HCT116 (cell line): ENCODE results near the gene WWOX. TPM values are rescaled to one million over a fixed set of nuclear protein-coding genes. Genes with fewer than 3 reads are reported as not detected.

Experiments
- ATAC-seq: fragments of 200-7000 bp; cut with Tn5 transposase; 2 replicates; pipeline ENCODE4 v1.9.1; 2020; ENCODE audit warnings: mild to moderate bottlenecking, moderate library complexity
- BruUV-seq: library from RNA; stranded (reverse); fragments of 400-500 nt; replicated peaks from 2 replicates; lab custom pipeline; 2021; lab: Mats Ljungman, UMichigan
- CTCF ChIA-PET: fragments of 300-600 bp; sonication (Branson Sonifier 250); formaldehyde crosslinking; loops from one replicate; lab custom pipeline; 2021; ENCODE audit warnings: antibody characterized with exemption; lab: Charles Lee
- POLR2A ChIA-PET: fragments of 300-600, 350-600 bp; sonication (Branson Sonifier 250); formaldehyde crosslinking; loops from one replicate; lab custom pipeline; 2021; ENCODE audit warnings: antibody characterized with exemption; lab: Charles Lee
- RAD21 ChIA-PET, 2 experiments: fragments of 300-600 bp; sonication (Branson Sonifier 250); formaldehyde crosslinking; loops; one replicate each; lab custom pipeline; 2023; ENCODE audit warnings: low total read pairs in 2 of 2; ENCODE audit not compliant: uncharacterized antibody in 2 of 2, unreplicated experiment in 2 of 2, low non-redundant PET in 1 of 2; lab: Charles Lee
- DNase-seq: peaks from one replicate; pipeline ENCODE4 v3.0.0-alpha.2; 2010; ENCODE audit warnings: low read depth, low spot score
- H2AFZ ChIP-seq: fragments of 200-600 bp; shearing (Covaris generic), sonication (generic); 2 replicates; pipeline ENCODE4 v1.6.1; 2017; ENCODE audit warnings: low read depth, mixed run types, mixed read lengths, antibody characterized with exemption, low read length; ENCODE audit not compliant: poor library complexity, severe bottlenecking
- H3K27ac ChIP-seq: 2 replicates; pipeline ENCODE4 v1.5.1; 2012; ENCODE audit warnings: low read depth, low read length
- H3K27me3 ChIP-seq: fragments of 200-600 bp; sonication (generic); 2 replicates; pipeline ENCODE4 v1.6.1; 2016; ENCODE audit warnings: mixed run types, low read length, mixed read lengths; ENCODE audit not compliant: insufficient read depth
- H3K36me3 ChIP-seq, 2 experiments: fragments of 200-500 bp in 1 of 2; fragments of 200-600 bp in 1 of 2; sonication (Bioruptor generic) in 1 of 2; sonication (generic) in 1 of 2; 2 replicates each; pipeline versions ENCODE4 v1.5.1 to v1.6.1; 2014 to 2016; ENCODE audit warnings: low read length in 2 of 2, inconsistent platforms in 1 of 2, mixed read lengths in 1 of 2, mixed run types in 1 of 2; ENCODE audit not compliant: insufficient read depth in 2 of 2, control insufficient read depth in 1 of 2
- H3K4me1 ChIP-seq, 2 experiments: fragments of 200-600 bp in 1 of 2; sonication (generic) in 1 of 2; 2 replicates each; pipeline versions ENCODE4 v1.5.1 to v1.6.1; 2012 to 2017; ENCODE audit warnings: low read length in 2 of 2, inconsistent platforms in 1 of 2, mild to moderate bottlenecking in 1 of 2, mixed read lengths in 1 of 2, mixed run types in 1 of 2, moderate library complexity in 1 of 2; ENCODE audit not compliant: insufficient read depth in 2 of 2, control insufficient read depth in 1 of 2
- H3K4me2 ChIP-seq: fragments of 200-600 bp; sonication (generic); 2 replicates; pipeline ENCODE4 v1.6.1; 2017; ENCODE audit warnings: mixed run types, low read length, mixed read lengths
- H3K4me3 ChIP-seq, 2 experiments: fragments of 200-600 bp in 1 of 2; sonication (generic) in 1 of 2; replicated peaks in 1 of 2; 2 replicates each; pipeline ENCODE4 v1.5.1; 2011 to 2016; ENCODE audit warnings: low read length in 2 of 2, control low read depth in 1 of 2, low read depth in 1 of 2, mild to moderate bottlenecking in 1 of 2, mixed read lengths in 1 of 2, mixed run types in 1 of 2
- H3K79me2 ChIP-seq: fragments of 200-600 bp; sonication (generic); 2 replicates; pipeline ENCODE4 v1.6.1; 2017; ENCODE audit warnings: mild to moderate bottlenecking, mixed run types, low read length, moderate library complexity, mixed read lengths; ENCODE audit not compliant: insufficient read depth
- H3K9ac ChIP-seq: fragments of 200-600 bp; sonication (generic); 2 replicates; pipeline ENCODE4 v1.6.1; 2016; ENCODE audit warnings: low read length, mixed read lengths
- H3K9me2 ChIP-seq: fragments of 200-600 bp; sonication (generic), shearing (Covaris generic); 2 replicates; pipeline ENCODE4 v1.6.1; 2017; ENCODE audit warnings: mixed run types, mild to moderate bottlenecking, moderate library complexity; ENCODE audit not compliant: insufficient read depth
- H3K9me3 ChIP-seq, 2 experiments: fragments of 200-500 bp in 1 of 2; fragments of 200-600 bp in 1 of 2; sonication (Bioruptor generic) in 1 of 2; sonication (generic) in 1 of 2; 2 replicates each; pipeline ENCODE4 v1.6.1; 2014 to 2017; ENCODE audit warnings: low read length in 2 of 2, mixed read lengths in 2 of 2, inconsistent platforms in 1 of 2, low read depth in 1 of 2, mild to moderate bottlenecking in 1 of 2, mixed run types in 1 of 2, moderate library complexity in 1 of 2; ENCODE audit not compliant: control insufficient read depth in 1 of 2, insufficient read depth in 1 of 2
- H4K20me1 ChIP-seq: fragments of 200-600 bp; sonication (generic), shearing (Covaris generic); 2 replicates; pipeline ENCODE4 v1.6.1; 2017; ENCODE audit warnings: mixed run types, mild to moderate bottlenecking, moderate library complexity; ENCODE audit not compliant: insufficient read depth
- CBX3 ChIP-seq: IDR thresholded peaks from 2 replicates; pipeline ENCODE4 v1.6.1; 2012; ENCODE audit warnings: low read depth
- EGR1 ChIP-seq: IDR thresholded peaks from 2 replicates; pipeline ENCODE4 v1.6.1; 2012; ENCODE audit warnings: low read depth
- ELF1 ChIP-seq: IDR thresholded peaks from 2 replicates; pipeline ENCODE4 v1.6.1; 2012; ENCODE audit warnings: low read depth, borderline replicate concordance
- EZH2 ChIP-seq: fragments of 200-600 bp; sonication (generic); IDR thresholded peaks from 2 replicates; pipeline ENCODE4 v1.6.1; 2017; ENCODE audit warnings: antibody characterized with exemption, mixed run types
- EZH2phosphoT487 ChIP-seq: fragments of 200-600 bp; IDR thresholded peaks from 2 replicates; pipeline ENCODE4 v1.6.1; 2018; ENCODE audit warnings: antibody characterized with exemption, borderline replicate concordance
- JUND ChIP-seq: IDR thresholded peaks from 2 replicates; pipeline ENCODE4 v1.6.1; 2012
- RAD21 ChIP-seq: IDR thresholded peaks from 2 replicates; pipeline ENCODE4 v1.6.1; 2012; ENCODE audit warnings: low read depth, mild to moderate bottlenecking
- ZFX ChIP-seq: fragments of 450-650 bp; IDR thresholded peaks from 2 replicates; pipeline ENCODE4 v1.6.1; 2017
- intact Hi-C: fragments of 100-400 bp; cut with micrococcal nuclease; formaldehyde crosslinking; loops from 2 replicates; pipeline ENCODE4 v1.10.0; 2022
- total RNA-seq: library from RNA; stranded (reverse); gene quantifications from one replicate; pipeline ENCODE4 v1.2.1, GENCODE V29; 2021; ENCODE audit not compliant: unreplicated experiment
- TF ChIP-seq, protein P1 (sequence below), 3 experiments: fragments of 200-600 bp in 1 of 3; sonication (generic) in 1 of 3; IDR thresholded peaks in 2 of 3; conservative IDR thresholded peaks in 1 of 3; 2 replicates each; pipeline ENCODE4 v1.5.1; 2012 to 2017; ENCODE audit warnings: low read depth in 2 of 3, low read length in 2 of 3, antibody characterized with exemption in 1 of 3, borderline replicate concordance in 1 of 3, control low read depth in 1 of 3, mild to moderate bottlenecking in 1 of 3, mixed read lengths in 1 of 3, mixed run types in 1 of 3, moderate library complexity in 1 of 3; ENCODE audit not compliant: insufficient read depth in 1 of 3
- TF ChIP-seq, protein P2 (sequence below): IDR thresholded peaks from 2 replicates; pipeline ENCODE4 v1.6.1; 2012

Gene WWOX
- total RNA-seq, 1 experiment from 2014 or later = 13.7 TPM

DNA sequence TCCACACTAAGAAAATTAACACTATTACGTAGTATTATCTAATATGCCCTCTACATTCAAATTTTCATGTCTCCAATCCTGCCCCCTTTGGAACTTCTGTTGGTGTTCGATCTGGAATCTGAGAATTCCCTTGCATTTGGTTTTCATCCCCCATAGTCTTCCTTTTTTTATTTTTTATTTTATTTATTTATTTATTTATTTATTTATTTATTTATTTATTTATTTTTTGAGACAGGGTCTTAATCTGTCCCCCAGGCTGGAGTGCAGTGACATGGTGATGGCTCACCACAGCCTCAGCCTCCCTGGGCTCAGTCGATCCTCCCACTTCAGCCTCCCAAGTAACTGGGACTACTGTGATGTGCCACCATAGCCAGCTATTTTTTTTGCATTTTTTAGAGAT lies 911.8 kb downstream of the WWOX start:
- ChIA-PET RAD21 (no interaction called here), CTCF (no interaction called here), POLR2A (no interaction called here)
- no peak overlapping the region for H3K27ac ChIP-seq
- no peak overlapping the region for H3K4me2 ChIP-seq
- no peaks in the 10 kb centered on the region for H3K36me3 ChIP-seq
- H3K27me3 ChIP-seq = no peaks in the 10 kb centered on the region
- no peaks in the 10 kb centered on the region for H3K79me2 ChIP-seq
- DNase-seq = no peak
- H3K9me2 ChIP-seq = no peaks in the 10 kb centered on the region
- H4K20me1 ChIP-seq = no peaks in the 10 kb centered on the region
- no peaks in the 10 kb centered on the region for H3K4me1 ChIP-seq
- no peak overlapping the region for H3K9ac ChIP-seq
- no peak overlapping the region for H2AFZ ChIP-seq
- TF ChIP-seq EGR1 = no peak
- TF ChIP-seq, protein P1, sequence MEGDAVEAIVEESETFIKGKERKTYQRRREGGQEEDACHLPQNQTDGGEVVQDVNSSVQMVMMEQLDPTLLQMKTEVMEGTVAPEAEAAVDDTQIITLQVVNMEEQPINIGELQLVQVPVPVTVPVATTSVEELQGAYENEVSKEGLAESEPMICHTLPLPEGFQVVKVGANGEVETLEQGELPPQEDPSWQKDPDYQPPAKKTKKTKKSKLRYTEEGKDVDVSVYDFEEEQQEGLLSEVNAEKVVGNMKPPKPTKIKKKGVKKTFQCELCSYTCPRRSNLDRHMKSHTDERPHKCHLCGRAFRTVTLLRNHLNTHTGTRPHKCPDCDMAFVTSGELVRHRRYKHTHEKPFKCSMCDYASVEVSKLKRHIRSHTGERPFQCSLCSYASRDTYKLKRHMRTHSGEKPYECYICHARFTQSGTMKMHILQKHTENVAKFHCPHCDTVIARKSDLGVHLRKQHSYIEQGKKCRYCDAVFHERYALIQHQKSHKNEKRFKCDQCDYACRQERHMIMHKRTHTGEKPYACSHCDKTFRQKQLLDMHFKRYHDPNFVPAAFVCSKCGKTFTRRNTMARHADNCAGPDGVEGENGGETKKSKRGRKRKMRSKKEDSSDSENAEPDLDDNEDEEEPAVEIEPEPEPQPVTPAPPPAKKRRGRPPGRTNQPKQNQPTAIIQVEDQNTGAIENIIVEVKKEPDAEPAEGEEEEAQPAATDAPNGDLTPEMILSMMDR (IDR thresholded peaks at IDR 0.05 in 2 of 3, conservative IDR thresholded peaks at IDR 0.05 in 1 of 3; ENCODE audit: borderline replicate concordance in 1 of 3, insufficient read depth in 1 of 3, low read depth in 2 of 3, low read length in 2 of 3) = no peak
- TF ChIP-seq ZFX = no peak
- no peak for TF ChIP-seq EZH2
- TF ChIP-seq ELF1 = no peak
- TF ChIP-seq JUND = no peak
- TF ChIP-seq, protein P2, sequence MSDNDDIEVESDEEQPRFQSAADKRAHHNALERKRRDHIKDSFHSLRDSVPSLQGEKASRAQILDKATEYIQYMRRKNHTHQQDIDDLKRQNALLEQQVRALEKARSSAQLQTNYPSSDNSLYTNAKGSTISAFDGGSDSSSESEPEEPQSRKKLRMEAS = no peak
- TF ChIP-seq CBX3 = no peak
- no peak for TF ChIP-seq RAD21
- TF ChIP-seq EZH2phosphoT487 = no peak
- no TSS peak for BruUV-seq
- intact Hi-C loops = no loop called here
- H3K4me3 ChIP-seq = no peak overlapping the region
- ATAC-seq = no peak
- H3K9me3 ChIP-seq = peaks cover 0 to 13% of the 10 kb centered on the region in 2 experiments; a peak in 2 of 4 replicates
